ENCODE measurements around the gene DBF4. TPM values are rescaled to one million over a fixed set of nuclear protein-coding genes. Genes with fewer than 3 reads are reported as not detected.
"Not testable (repeated sequence)": the region's sequence is repeated elsewhere in the genome, so short reads cannot be mapped to it uniquely, and the experiment has no call there.

DBF4 gene
- total RNA-seq, 1 donor from 2014 or later, result 14.7 TPM

GRCh38 chr7:87945926-87946325 is 69.6 kb downstream of the DBF4 start:
- not testable (repeated sequence) for DNase-seq (ENCODE audit: low spot score in 2 of 2); FAIRE-seq

DNA sequence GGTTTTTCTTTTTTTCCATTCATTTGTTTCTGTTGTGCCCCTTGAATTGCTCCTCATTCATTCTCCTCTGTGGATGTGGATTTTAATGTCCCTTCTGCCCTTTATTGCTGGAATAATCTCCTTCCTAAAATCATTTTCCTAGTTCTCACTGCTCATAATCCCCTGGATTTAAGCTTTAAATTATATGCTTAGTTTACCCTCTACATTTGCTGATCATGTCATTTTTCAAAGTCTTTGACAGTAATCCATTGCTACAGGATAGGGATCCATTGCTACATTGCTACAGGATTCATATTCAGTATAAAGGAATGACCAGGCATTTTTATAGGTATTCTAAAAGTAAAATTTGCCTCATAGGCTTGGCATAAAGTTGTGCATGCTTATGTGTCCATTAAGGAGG is 72.1 kb downstream of the DBF4 start:
- no peak for FAIRE-seq
- no peak for DNase-seq (ENCODE audit: low spot score in 2 of 2)

Other genes starting within 250 kb of the DBF4 start
- gene RUNDC3B, start 248.1 kb upstream of the DBF4 start, total RNA-seq, result 121 TPM
- 14.3 TPM for gene SLC25A40, start 133 bp upstream of the DBF4 start, total RNA-seq
- 76.2 TPM for gene ADAM22, start 57.8 kb downstream of the DBF4 start, total RNA-seq